Measurements from ENCODE around the gene CTSD.

Gene CTSD

DNA sequence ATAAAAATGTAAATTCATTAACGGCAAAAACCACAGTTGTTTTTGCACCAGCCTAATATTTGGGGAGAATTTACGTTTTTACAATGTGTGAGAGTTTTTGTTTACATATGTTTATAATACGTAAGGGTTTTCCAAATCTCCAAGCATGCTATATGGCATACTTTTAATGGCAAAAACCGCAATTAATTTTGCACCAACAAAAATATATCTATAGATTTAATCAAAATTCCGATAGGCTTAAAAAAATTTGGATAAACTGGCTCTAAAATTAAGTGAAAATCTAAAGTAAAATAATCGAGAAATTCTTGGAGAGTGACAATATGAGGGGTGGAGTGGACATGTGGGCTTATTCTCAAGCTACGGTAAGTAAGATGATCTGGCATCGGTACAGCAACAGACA lies 43.9 kb downstream of the CTSD start:
- DNase-seq: no peak

DNA sequence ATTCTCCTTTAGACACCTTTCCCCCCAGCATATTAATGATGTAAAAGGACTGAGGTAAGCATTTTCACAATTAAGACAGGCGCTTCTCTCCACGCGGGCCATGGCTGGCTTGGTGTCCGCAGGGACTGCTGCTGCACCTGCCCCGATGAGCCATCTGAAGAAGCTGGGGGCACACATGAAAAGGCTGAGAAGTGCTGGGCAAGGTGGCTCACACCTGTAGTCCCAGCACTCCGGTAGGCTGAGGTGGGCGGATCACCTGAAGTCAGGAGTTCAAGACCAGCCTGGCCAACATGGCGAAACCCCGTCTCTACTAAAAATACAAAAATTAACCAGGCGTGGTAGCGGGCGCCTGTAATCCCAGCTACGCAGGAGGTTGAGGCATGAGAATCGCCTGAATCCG lies 45.4 kb downstream of the CTSD start:
- no peak for DNase-seq

DNA sequence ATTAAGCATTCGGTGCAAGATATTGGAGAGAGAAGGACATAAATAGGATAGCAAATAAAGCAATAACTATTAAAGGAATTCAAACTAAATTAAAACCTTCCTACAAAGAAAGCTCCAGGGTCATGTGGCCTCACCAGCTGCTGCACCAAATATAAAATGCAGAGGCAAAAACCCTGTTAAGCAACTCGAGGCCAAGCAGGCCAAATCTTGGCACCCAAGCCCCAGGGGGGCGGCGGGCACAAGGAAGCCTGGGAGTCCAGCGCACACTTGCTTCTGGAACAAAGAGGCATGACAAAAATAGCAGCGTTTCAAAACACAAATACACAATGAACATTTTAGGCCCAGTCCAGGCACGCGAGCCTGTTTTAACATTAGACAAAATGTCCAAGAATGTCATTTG lies 46.0 kb downstream of the CTSD start:
- no peak for DNase-seq

DNA sequence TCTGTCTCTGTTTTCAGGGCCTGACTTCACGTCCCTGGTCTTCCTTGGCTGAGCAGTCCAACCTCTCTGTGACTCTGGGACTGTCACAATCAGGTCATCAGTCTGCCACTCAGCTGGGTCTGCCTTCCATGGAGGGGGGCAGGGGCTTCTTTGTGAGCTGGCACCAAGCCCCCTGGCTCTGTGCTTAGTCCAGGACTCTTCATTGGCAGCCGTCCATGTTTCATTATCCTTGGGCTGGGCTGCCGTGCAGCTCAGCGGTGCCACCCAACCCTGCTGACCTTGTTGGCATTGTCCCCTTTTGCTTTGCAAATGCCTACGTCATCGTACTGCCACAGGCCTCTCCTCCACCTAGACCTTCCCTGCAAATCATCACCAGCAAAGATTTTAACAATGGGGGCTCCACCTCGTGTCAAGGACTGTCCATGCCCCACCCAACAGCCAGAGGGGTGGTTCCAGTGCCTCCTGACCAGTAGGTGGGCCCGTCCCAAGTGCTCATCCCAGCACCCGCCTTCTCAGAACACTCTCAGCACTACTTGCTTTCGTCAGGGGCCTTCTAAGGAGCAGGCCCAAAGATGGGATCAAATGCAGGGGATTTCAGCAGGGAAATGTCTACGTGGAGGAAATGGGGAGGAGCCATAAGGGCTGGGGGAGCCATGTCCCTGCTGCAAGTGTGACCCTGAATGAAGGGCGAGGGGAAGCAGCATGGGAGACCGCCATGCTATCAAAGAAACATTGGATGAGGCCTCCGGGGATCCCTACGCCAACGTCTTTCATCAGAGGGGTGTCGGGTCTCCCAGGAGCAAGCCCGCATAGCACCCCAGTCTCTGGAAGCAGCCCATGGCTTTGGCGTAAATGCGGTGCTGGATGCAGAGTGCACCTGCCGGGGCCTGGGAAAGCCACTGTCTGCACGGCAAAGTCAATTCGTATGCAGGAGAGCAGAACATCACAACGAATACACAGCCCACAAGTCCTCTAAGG lies 48.5 kb downstream of the CTSD start:
- no peak for DNase-seq

DNA sequence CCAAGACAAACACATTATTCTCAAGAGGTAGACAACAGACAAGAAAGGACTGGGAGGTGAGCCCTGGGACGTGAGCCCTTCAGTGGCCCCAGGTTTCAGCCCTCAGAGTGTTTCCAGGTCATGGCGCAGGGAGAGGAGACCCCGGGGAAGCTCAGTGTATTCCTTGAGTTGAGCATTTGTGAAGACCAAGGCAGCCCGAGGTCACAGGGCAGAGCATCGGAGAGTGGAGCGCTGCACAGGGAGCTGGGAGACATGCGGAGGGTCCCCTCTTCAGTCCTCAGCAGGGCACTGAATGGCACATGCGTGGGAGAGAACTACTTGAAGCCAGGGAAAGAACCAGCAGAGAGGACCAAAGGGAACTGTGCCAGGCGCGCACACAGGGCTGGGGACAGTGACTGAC lies 55.0 kb downstream of the CTSD start:
- no peak for DNase-seq

DNA sequence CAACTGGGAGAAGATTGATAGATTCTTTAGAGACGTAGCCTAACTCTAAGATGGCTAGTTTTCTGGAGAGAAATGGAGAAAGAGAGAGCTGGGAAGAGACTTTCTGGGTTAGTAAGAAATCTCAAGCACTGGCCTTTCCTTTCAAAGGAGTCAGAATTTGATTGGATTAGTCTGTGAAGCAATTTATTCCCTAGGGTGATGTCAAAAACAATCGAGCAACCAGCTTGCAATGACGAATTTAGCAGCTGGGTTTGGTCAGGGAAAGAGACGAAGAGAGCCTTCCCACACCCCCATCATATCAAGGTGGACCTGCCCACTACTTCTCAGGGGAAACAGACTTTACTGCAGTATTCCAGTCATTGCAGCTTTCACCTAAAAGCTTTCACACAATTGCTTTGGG lies 56.0 kb downstream of the CTSD start:
- no peak for DNase-seq

DNA sequence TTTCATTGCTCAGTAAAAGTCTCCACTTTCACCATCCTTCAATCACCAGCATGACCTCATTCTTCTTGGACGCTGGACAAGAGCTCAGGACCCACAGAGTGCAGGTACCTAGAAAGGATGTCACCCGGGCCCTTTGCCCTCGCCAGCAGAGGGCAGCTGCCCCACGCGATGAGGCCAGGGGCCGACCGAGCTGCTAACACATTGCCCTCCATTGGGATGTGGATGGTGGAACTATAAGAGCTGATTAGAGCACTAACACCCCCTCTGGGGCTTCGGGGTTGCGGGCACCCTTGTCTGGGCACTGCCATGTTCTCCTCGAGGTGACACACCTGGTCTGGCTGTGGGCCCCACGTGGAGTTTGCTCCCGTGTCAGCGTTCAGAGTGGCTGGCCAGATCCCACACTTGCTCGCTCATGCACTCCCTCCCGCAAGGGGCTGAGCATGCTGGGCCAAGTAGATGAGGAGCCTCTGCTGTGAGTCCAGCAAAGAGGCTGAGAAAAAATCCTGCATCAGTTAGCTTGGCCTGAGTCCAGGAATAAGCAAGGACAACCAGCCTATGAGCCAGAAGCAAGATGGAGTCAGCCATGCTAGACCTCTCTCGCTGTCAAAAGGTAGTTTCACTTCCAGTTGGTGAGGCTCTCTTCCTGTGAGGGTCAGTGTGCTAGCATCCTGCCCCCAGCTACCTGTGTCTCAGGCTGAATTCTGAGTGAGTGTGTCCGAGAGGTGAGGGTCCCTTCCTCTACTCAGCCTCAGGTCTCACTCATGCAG lies 56.9 kb downstream of the CTSD start:
- DNase-seq: no peak

DNA sequence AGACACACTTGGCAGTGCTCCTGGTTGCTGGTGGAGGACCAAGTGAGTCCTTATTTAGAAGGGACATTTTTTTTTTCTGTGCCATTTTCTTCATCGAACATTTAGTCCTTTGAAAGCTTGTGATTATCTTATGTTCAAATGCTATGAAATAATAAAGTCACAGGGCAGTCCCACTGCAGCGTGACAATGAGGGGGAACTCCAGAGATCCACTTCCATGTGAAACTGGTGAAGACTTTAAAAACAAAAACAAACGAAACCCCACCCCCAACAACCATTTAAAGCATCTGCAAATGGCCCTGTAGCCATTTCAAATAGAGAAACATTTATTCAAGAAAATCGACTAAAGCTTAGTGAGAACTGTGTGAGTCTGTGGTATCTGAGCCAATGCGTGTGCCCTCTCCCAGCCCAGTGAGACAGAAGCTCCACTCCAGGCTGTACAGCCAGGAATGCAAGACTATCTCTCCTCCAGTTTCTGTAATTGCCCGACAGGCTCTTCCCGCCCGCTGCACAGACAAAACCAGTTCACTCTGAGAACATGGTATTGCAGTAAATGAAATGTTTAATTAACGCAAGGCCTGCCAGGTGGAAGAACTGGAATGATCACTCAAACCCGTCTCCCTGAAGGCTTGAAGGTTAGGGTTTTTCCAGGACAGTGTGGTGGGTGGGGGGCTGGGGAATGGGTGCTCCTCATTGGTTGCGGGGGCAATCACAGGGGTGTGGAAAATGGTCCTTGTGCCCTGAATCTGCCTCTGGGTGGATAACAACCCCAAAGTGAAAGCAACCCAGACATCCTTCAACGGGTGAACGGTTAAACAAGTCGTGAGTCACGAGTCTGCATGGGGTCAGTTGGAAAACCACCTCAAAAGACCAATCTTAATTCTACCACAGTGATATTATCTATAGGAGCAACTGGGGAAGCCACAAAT lies 58.3 kb downstream of the CTSD start:
- DNase-seq: no peak

DNA sequence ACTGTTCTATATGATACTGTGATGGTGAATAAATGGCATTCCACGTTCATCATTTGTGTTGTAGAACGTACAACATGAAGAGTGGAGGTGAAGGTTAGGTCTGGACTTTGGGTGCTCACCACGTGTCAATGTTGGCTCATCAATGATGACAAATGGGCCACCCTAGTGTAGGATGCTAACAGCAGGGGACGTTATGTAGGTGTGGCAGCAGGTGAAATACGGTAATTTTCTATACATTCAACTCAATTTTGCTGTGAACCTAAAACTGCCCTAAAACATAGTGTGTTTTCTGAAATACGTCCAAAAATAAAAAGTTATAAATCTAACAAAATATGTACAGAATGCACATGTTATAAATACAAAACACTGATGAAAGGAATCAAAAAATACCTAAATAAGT lies 60.6 kb downstream of the CTSD start:
- DNase-seq: no peak
